IMR-90 (cell line): ENCODE data around the gene MRFAP1L1. TPM values are rescaled to one million over a fixed set of nuclear protein-coding genes. Genes with fewer than 3 reads are reported as not detected.

ENCODE experiments used
- ATAC-seq: fragments of 200-7000 bp; cut with Tn5 transposase; 2 replicates; pipeline ENCODE4 v1.9.1; 2020; ENCODE audit warnings: low read depth, mild to moderate bottlenecking, moderate library complexity
- BruUV-seq: library from RNA; stranded (reverse); fragments of 400-500 nt; replicated peaks from 2 replicates; lab custom pipeline; 2021; lab: Mats Ljungman, UMichigan
- CTCF ChIA-PET: fragments of 300-600 bp; formaldehyde crosslinking; extraction: SDS; loops from one replicate; lab custom pipeline; 2021; ENCODE audit warnings: antibody characterized with exemption; lab: Yijun Ruan, JAX
- POLR2A ChIA-PET: fragments of 300-600 bp; sonication (Branson Sonifier 250); formaldehyde crosslinking; loops from one replicate; lab custom pipeline; 2022; ENCODE audit warnings: antibody characterized with exemption; ENCODE audit not compliant: unreplicated experiment; lab: Charles Lee
- DNase-seq: peaks from one replicate; pipeline ENCODE4 v3.0.0; 2013
- H2AFZ ChIP-seq: replicated peaks from 2 replicates; pipeline ENCODE3; 2013; ENCODE audit warnings: low read length, mild to moderate bottlenecking; ENCODE audit not compliant: poor library complexity
- H2AK5ac ChIP-seq: 2 replicates; pipeline ENCODE4 v1.6.1; 2013; ENCODE audit warnings: low read depth, low read length, inconsistent platforms
- H2AK9ac ChIP-seq: replicated peaks from 2 replicates; pipeline ENCODE3; 2013; ENCODE audit warnings: mild to moderate bottlenecking, low read depth, low read length, moderate library complexity; ENCODE audit not compliant: poor library complexity
- H2BK120ac ChIP-seq: 2 replicates; pipeline ENCODE4 v1.6.1; 2013; ENCODE audit warnings: low read depth, low read length, inconsistent platforms
- H2BK15ac ChIP-seq: 3 replicates; pipeline ENCODE4 v1.6.1; 2013; ENCODE audit warnings: low read depth, low read length, inconsistent platforms
- H2BK20ac ChIP-seq: 2 replicates; pipeline ENCODE4 v1.6.1; 2013; ENCODE audit warnings: low read depth, mild to moderate bottlenecking, inconsistent platforms, low read length, moderate library complexity
- H2BK5ac ChIP-seq: 2 replicates; pipeline ENCODE4 v1.6.1; 2013; ENCODE audit warnings: mild to moderate bottlenecking, low read depth, low read length, inconsistent platforms; ENCODE audit not compliant: poor library complexity, severe bottlenecking
- H3K14ac ChIP-seq: replicated peaks from 2 replicates; pipeline ENCODE4 v1.6.1; 2013; ENCODE audit warnings: low read depth, low read length, inconsistent platforms
- H3K18ac ChIP-seq: 2 replicates; pipeline ENCODE4 v1.6.1; 2013; ENCODE audit warnings: low read depth, low read length, control low read depth
- H3K23ac ChIP-seq: 2 replicates; pipeline ENCODE4 v1.6.1; 2013; ENCODE audit warnings: low read depth, low read length, inconsistent platforms
- H3K27ac ChIP-seq: 2 replicates; pipeline ENCODE4 v1.5.1; 2013; ENCODE audit warnings: mild to moderate bottlenecking, control low read depth, low read length; ENCODE audit not compliant: insufficient read depth
- H3K27me3 ChIP-seq: 2 replicates; pipeline ENCODE4 v1.6.1; 2013; ENCODE audit warnings: low read length; ENCODE audit not compliant: control insufficient read depth, insufficient read depth
- H3K36me3 ChIP-seq: 2 replicates; pipeline ENCODE4 v1.6.1; 2013; ENCODE audit warnings: low read length, mixed read lengths; ENCODE audit not compliant: control insufficient read depth, insufficient read depth
- H3K4ac ChIP-seq: 2 replicates; pipeline ENCODE4 v1.6.1; 2013; ENCODE audit warnings: low read depth, low read length, inconsistent platforms
- H3K4me1 ChIP-seq: 2 replicates; pipeline ENCODE4 v1.6.1; 2013; ENCODE audit warnings: low read length, mixed read lengths; ENCODE audit not compliant: control insufficient read depth, insufficient read depth
- H3K4me2 ChIP-seq: 2 replicates; pipeline ENCODE4 v1.6.1; 2013; ENCODE audit warnings: low read depth, mild to moderate bottlenecking, control low read depth, low read length, moderate library complexity
- H3K4me3 ChIP-seq: 2 replicates; pipeline ENCODE4 v1.5.1; 2013; ENCODE audit warnings: low read depth, mild to moderate bottlenecking, control low read depth, low read length, moderate library complexity; ENCODE audit not compliant: insufficient read depth
- H3K56ac ChIP-seq: 2 replicates; pipeline ENCODE4 v1.6.1; 2013; ENCODE audit warnings: low read length, inconsistent platforms; ENCODE audit not compliant: insufficient read depth; ENCODE audit errors: extremely low read depth
- H3K79me1 ChIP-seq, 2 experiments: 2 replicates each; pipeline ENCODE4 v1.6.1; 2013; ENCODE audit warnings: low read length in 2 of 2, inconsistent platforms in 1 of 2, low read depth in 1 of 2
- H3K9ac ChIP-seq: 2 replicates; pipeline ENCODE4 v1.6.1; 2013; ENCODE audit warnings: low read depth, low read length, control low read depth
- H3K9me1 ChIP-seq: 2 replicates; pipeline ENCODE4 v1.6.1; 2013; ENCODE audit warnings: low read length, inconsistent platforms; ENCODE audit not compliant: insufficient read depth
- H3K9me3 ChIP-seq: 2 replicates; pipeline ENCODE4 v1.6.1; 2013; ENCODE audit warnings: low read length; ENCODE audit not compliant: control insufficient read depth, insufficient read depth
- H4K20me1 ChIP-seq: 2 replicates; pipeline ENCODE4 v1.6.1; 2013; ENCODE audit warnings: low read length, inconsistent platforms; ENCODE audit not compliant: insufficient read depth
- H4K5ac ChIP-seq: 2 replicates; pipeline ENCODE4 v1.6.1; 2013; ENCODE audit warnings: mild to moderate bottlenecking, low read depth, low read length, control low read depth
- H4K8ac ChIP-seq, 2 experiments: 2 replicates each; pipeline ENCODE4 v1.6.1; 2013; ENCODE audit warnings: low read depth in 2 of 2, low read length in 2 of 2, control low read depth in 1 of 2, inconsistent platforms in 1 of 2
- H4K91ac ChIP-seq: 2 replicates; pipeline ENCODE4 v1.6.1; 2013; ENCODE audit warnings: low read depth, low read length, inconsistent platforms; ENCODE audit not compliant: insufficient read depth
- BHLHE40 ChIP-seq: fragments of 150-350 bp; IDR thresholded peaks from 2 replicates; pipeline ENCODE4 v1.6.1; 2016; ENCODE audit warnings: mild to moderate bottlenecking, low read depth, low read length
- CEBPB ChIP-seq: IDR thresholded peaks from 2 replicates; pipeline ENCODE4 v1.6.1; 2012; ENCODE audit warnings: low read depth, low read length, improper control_type of control experiment
- CHD1 ChIP-seq: IDR thresholded peaks from 2 replicates; pipeline ENCODE4 v1.6.1; 2012; ENCODE audit warnings: low read depth, low read length, improper control_type of control experiment
- FOS ChIP-seq: fragments of 150-350 bp; IDR thresholded peaks from 2 replicates; pipeline ENCODE4 v1.6.1; 2016; ENCODE audit warnings: low read depth, low read length
- MAFK ChIP-seq: IDR thresholded peaks from 2 replicates; pipeline ENCODE4 v1.6.1; 2012; ENCODE audit warnings: low read depth, low read length, improper control_type of control experiment
- MAZ ChIP-seq: IDR thresholded peaks from 2 replicates; pipeline ENCODE4 v1.6.1; 2012; ENCODE audit warnings: low read depth, mild to moderate bottlenecking, low read length, improper control_type of control experiment, moderate library complexity, borderline replicate concordance
- MXI1 ChIP-seq: IDR thresholded peaks from 2 replicates; pipeline ENCODE4 v1.6.1; 2012; ENCODE audit warnings: low read depth, mild to moderate bottlenecking, low read length, moderate library complexity, borderline replicate concordance
- NFE2L2 ChIP-seq: fragments of 150-350 bp; IDR thresholded peaks from 2 replicates; pipeline ENCODE4 v1.6.1; 2016; ENCODE audit warnings: low read depth, mild to moderate bottlenecking, low read length
- POLR2A ChIP-seq: IDR thresholded peaks from 2 replicates; pipeline ENCODE4 v1.6.1; 2012; ENCODE audit warnings: mild to moderate bottlenecking, low read depth, low read length
- RAD21 ChIP-seq: IDR thresholded peaks from 2 replicates; pipeline ENCODE4 v1.6.1; 2012; ENCODE audit warnings: low read length, improper control_type of control experiment
- RCOR1 ChIP-seq: IDR thresholded peaks from 2 replicates; pipeline ENCODE4 v1.6.1; 2012; ENCODE audit warnings: mild to moderate bottlenecking, low read length, improper control_type of control experiment; ENCODE audit not compliant: insufficient replicate concordance
- RFX5 ChIP-seq: IDR thresholded peaks from 2 replicates; pipeline ENCODE4 v1.8.0; 2012; ENCODE audit warnings: low read depth, mild to moderate bottlenecking, low read length, moderate library complexity
- SMC3 ChIP-seq: fragments of 150-350 bp; IDR thresholded peaks from 2 replicates; pipeline ENCODE4 v1.6.1; 2016; ENCODE audit warnings: low read depth, mild to moderate bottlenecking, antibody characterized with exemption, low read length, moderate library complexity
- WGBS, 2 experiments: methylation state at CpG; one replicate each; pipeline versions ENCODE4 v1.1.5 to v1.1.7; 2013; ENCODE audit warnings: missing lambda C conversion rate in 2 of 2; ENCODE audit not compliant: insufficient read length in 1 of 2; ENCODE audit errors: extremely low coverage in 2 of 2; 5-methylcytosine and 5-hydroxymethylcytosine counted together
- dilution Hi-C: fragments of 300-500 bp; cut with HindIII; formaldehyde crosslinking; loops from one replicate; pipeline ENCODE4 v1.14.3; 2018; ENCODE audit warnings: low sequenced_read_pairs; ENCODE audit not compliant: unreplicated experiment
- in situ Hi-C: fragments of 300-500 bp; cut with MboI; formaldehyde crosslinking; loops from 3 replicates; pipeline ENCODE4 v1.14.3; 2019; ENCODE audit warnings: low sequenced_read_pairs, inconsistent platforms, mixed read lengths
- intact Hi-C: fragments of 100-400 bp; cut with micrococcal nuclease; formaldehyde crosslinking; loops from 2 replicates; pipeline ENCODE4 v1.10.0; 2022
- polyA plus RNA-seq, 3 experiments: library from polyadenylated mRNA; depleted of rRNA; stranded (reverse); fragments of >200 nt; gene quantifications; 2 replicates each; pipeline ENCODE4 v1.2.3, GENCODE V29; 2012; ENCODE audit warnings: low replicate concordance in 1 of 3
- total RNA-seq: library from RNA; depleted of rRNA; stranded (reverse); fragments of >200 nt; gene quantifications from 2 replicates; pipeline ENCODE4 v1.2.3, GENCODE V29; 2012
- TF ChIP-seq, protein P1 (sequence below): conservative IDR thresholded peaks from 2 replicates; pipeline ENCODE4 v1.5.1; 2012; ENCODE audit warnings: mild to moderate bottlenecking, low read depth, low read length, improper control_type of control experiment
- TF ChIP-seq, protein P2 (sequence below): fragments of 150-350 bp; IDR thresholded peaks from 2 replicates; pipeline ENCODE4 v1.6.1; 2016; ENCODE audit warnings: low read depth, mild to moderate bottlenecking, low read length, moderate library complexity, borderline replicate concordance
- TF ChIP-seq, protein P3 (sequence below): fragments of 150-350 bp; IDR thresholded peaks from 2 replicates; pipeline ENCODE4 v1.6.1; 2017; ENCODE audit warnings: mild to moderate bottlenecking, antibody characterized with exemption, low read length, low read depth

Gene MRFAP1L1
- total and polyA plus RNA-seq, 2 of the 4 experiments (the other 2 are of a cell fraction) = 31.7 to 47.0 TPM

DNA sequence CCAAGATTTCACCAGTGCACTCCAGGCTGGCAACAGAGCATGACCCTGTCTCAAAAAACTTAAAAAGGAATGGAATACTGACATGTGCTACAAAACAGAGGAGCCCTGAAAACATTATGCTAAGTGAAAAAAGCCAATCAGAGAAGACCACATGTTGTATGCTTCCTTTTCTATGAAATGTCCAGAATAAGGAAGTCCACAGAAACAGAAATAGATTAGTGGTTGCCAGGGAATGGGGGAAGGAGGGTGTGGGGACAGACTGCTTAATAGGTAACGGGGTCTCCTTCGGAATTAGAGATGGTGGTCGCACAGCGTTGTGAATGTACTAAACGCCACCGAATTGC is 42.8 kb upstream of the MRFAP1L1 start:
- Histone ChIP-seq H3K9me1 (no peaks in the 10 kb centered on the region; the same call in 1 of the 2 replicates), H2BK5ac (no peak overlapping the region), H3K23ac (no peak overlapping the region), H3K56ac (no peak overlapping the region), H3K18ac (no peak overlapping the region), H3K4ac (no peak overlapping the region), H2BK120ac (no peak overlapping the region), H2AFZ (no peak overlapping the region), H4K5ac (no peak overlapping the region), H2AK9ac (no peak overlapping the region), H3K79me1 (no peaks in the 10 kb centered on the region), H4K20me1 (no peaks in the 10 kb centered on the region), H4K91ac (no peak overlapping the region), H3K27me3 (no peaks in the 10 kb centered on the region), H3K4me2 (no peak overlapping the region), H3K4me1 (peaks cover 8% of the 10 kb centered on the region), H2AK5ac (no peak overlapping the region), H4K8ac (no peak overlapping the region), H3K27ac (no peak overlapping the region), H3K14ac (no peak overlapping the region), H3K9ac (no peak overlapping the region), H2BK20ac (no peak overlapping the region), H3K4me3 (no peak overlapping the region), H3K9me3 (no peaks in the 10 kb centered on the region), H2BK15ac (no peak overlapping the region), H3K36me3 (no peaks in the 10 kb centered on the region)
- intact Hi-C loops (no loop called here), dilution Hi-C loops (no loop called here), in situ Hi-C loops (no loop called here)
- DNase-seq (no peak), ATAC-seq (no peak)
- ChIA-PET POLR2A (no interaction called here), CTCF (no interaction called here)
- BruUV-seq = no TSS peak
- WGBS, 2 experiments = 100% methylated on average over 2 of the region's 6 CpGs; no CpG with 5 or more reads in 1 of the 2 experiments
- TF ChIP-seq CHD1 = no peak
- no peak for TF ChIP-seq MXI1
- no peak for TF ChIP-seq BHLHE40
- no peak for TF ChIP-seq POLR2A
- TF ChIP-seq RAD21 = no peak
- no peak for TF ChIP-seq NFE2L2
- TF ChIP-seq FOS = no peak
- no peak for TF ChIP-seq RCOR1
- TF ChIP-seq, protein P1, sequence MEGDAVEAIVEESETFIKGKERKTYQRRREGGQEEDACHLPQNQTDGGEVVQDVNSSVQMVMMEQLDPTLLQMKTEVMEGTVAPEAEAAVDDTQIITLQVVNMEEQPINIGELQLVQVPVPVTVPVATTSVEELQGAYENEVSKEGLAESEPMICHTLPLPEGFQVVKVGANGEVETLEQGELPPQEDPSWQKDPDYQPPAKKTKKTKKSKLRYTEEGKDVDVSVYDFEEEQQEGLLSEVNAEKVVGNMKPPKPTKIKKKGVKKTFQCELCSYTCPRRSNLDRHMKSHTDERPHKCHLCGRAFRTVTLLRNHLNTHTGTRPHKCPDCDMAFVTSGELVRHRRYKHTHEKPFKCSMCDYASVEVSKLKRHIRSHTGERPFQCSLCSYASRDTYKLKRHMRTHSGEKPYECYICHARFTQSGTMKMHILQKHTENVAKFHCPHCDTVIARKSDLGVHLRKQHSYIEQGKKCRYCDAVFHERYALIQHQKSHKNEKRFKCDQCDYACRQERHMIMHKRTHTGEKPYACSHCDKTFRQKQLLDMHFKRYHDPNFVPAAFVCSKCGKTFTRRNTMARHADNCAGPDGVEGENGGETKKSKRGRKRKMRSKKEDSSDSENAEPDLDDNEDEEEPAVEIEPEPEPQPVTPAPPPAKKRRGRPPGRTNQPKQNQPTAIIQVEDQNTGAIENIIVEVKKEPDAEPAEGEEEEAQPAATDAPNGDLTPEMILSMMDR = no peak
- TF ChIP-seq CEBPB = no peak
- TF ChIP-seq, protein P2, sequence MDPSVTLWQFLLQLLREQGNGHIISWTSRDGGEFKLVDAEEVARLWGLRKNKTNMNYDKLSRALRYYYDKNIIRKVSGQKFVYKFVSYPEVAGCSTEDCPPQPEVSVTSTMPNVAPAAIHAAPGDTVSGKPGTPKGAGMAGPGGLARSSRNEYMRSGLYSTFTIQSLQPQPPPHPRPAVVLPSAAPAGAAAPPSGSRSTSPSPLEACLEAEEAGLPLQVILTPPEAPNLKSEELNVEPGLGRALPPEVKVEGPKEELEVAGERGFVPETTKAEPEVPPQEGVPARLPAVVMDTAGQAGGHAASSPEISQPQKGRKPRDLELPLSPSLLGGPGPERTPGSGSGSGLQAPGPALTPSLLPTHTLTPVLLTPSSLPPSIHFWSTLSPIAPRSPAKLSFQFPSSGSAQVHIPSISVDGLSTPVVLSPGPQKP = no peak
- no peak for TF ChIP-seq MAFK
- TF ChIP-seq SMC3 = no peak
- TF ChIP-seq MAZ = no peak
- TF ChIP-seq RFX5 = no peak
- TF ChIP-seq, protein P3, sequence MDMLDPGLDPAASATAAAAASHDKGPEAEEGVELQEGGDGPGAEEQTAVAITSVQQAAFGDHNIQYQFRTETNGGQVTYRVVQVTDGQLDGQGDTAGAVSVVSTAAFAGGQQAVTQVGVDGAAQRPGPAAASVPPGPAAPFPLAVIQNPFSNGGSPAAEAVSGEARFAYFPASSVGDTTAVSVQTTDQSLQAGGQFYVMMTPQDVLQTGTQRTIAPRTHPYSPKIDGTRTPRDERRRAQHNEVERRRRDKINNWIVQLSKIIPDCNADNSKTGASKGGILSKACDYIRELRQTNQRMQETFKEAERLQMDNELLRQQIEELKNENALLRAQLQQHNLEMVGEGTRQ = no peak
